H9 (cell line): ENCODE results near the gene RASGRF2. TPM values are rescaled to one million over a fixed set of nuclear protein-coding genes. Genes with fewer than 3 reads are reported as not detected.

Experiments
- DNase-seq: peaks from one replicate; pipeline ENCODE4 v3.0.0-alpha.2; 2017
- H2AFZ ChIP-seq: one replicate; pipeline ENCODE4 v1.6.1; 2013; ENCODE audit warnings: mild to moderate bottlenecking, low read length, control low read depth, moderate library complexity
- H2AK5ac ChIP-seq: 2 replicates; pipeline ENCODE4 v1.6.1; 2013; ENCODE audit warnings: low read length, control low read depth, mixed read lengths; ENCODE audit not compliant: insufficient read length
- H2BK120ac ChIP-seq: one replicate; pipeline ENCODE4 v1.6.1; 2013; ENCODE audit warnings: low read depth, mild to moderate bottlenecking, low read length, control low read depth, inconsistent platforms; ENCODE audit not compliant: poor library complexity, severe bottlenecking
- H2BK12ac ChIP-seq: 2 replicates; pipeline ENCODE4 v1.6.1; 2013; ENCODE audit warnings: low read length, control low read depth, mixed read lengths, low read depth; ENCODE audit not compliant: insufficient read length
- H2BK15ac ChIP-seq: 2 replicates; pipeline ENCODE4 v1.6.1; 2013; ENCODE audit warnings: low read depth, low read length, control low read depth
- H2BK20ac ChIP-seq: one replicate; pipeline ENCODE4 v1.6.1; 2013; ENCODE audit warnings: low read depth, mild to moderate bottlenecking, low read length, control low read depth, inconsistent platforms; ENCODE audit not compliant: poor library complexity, severe bottlenecking
- H2BK5ac ChIP-seq: 2 replicates; pipeline ENCODE4 v1.6.1; 2013; ENCODE audit warnings: low read length, control low read depth, mixed read lengths; ENCODE audit not compliant: insufficient read length
- H3K14ac ChIP-seq: 2 replicates; pipeline ENCODE4 v1.6.1; 2013; ENCODE audit warnings: low read length, control low read depth; ENCODE audit not compliant: insufficient read depth
- H3K18ac ChIP-seq: 2 replicates; pipeline ENCODE4 v1.6.1; 2013; ENCODE audit warnings: low read depth, mild to moderate bottlenecking, mixed read lengths, low read length, control low read depth; ENCODE audit not compliant: insufficient read length
- H3K23ac ChIP-seq: 2 replicates; pipeline ENCODE4 v1.6.1; 2013; ENCODE audit warnings: low read length, control low read depth, mixed read lengths, low read depth; ENCODE audit not compliant: insufficient read length
- H3K23me2 ChIP-seq: 2 replicates; pipeline ENCODE4 v1.6.1; 2013; ENCODE audit warnings: low read depth, mild to moderate bottlenecking, mixed read lengths, low read length, control low read depth; ENCODE audit not compliant: insufficient read length, poor library complexity, severe bottlenecking
- H3K27ac ChIP-seq: 2 replicates; pipeline ENCODE4 v1.5.1; 2013; ENCODE audit warnings: low read length, control low read depth, mixed read lengths, low read depth; ENCODE audit not compliant: insufficient read length
- H3K27me3 ChIP-seq: 2 replicates; pipeline ENCODE4 v1.6.1; 2013; ENCODE audit warnings: low read length, control low read depth, inconsistent platforms; ENCODE audit not compliant: insufficient read depth
- H3K4ac ChIP-seq: 2 replicates; pipeline ENCODE4 v1.6.1; 2013; ENCODE audit warnings: low read depth, mild to moderate bottlenecking, control low read depth, inconsistent platforms, low read length, moderate library complexity
- H3K4me1 ChIP-seq: 2 replicates; pipeline ENCODE4 v1.6.1; 2013; ENCODE audit warnings: low read length, control low read depth, inconsistent platforms; ENCODE audit not compliant: insufficient read depth
- H3K4me2 ChIP-seq: 2 replicates; pipeline ENCODE4 v1.6.1; 2013; ENCODE audit warnings: low read length, control low read depth, mixed read lengths; ENCODE audit not compliant: insufficient read length, insufficient read depth
- H3K56ac ChIP-seq: 2 replicates; pipeline ENCODE4 v1.6.1; 2013; ENCODE audit warnings: low read depth, mild to moderate bottlenecking, mixed read lengths, low read length, control low read depth; ENCODE audit not compliant: insufficient read length
- H3K79me1 ChIP-seq: 2 replicates; pipeline ENCODE4 v1.6.1; 2013; ENCODE audit warnings: low read depth, mild to moderate bottlenecking, moderate library complexity, low read length, control low read depth, inconsistent platforms; ENCODE audit not compliant: insufficient read depth, poor library complexity, severe bottlenecking
- H3K79me2 ChIP-seq: 2 replicates; pipeline ENCODE4 v1.6.1; 2013; ENCODE audit warnings: low read length, control low read depth, inconsistent platforms; ENCODE audit not compliant: insufficient read depth
- H3K9ac ChIP-seq: 2 replicates; pipeline ENCODE4 v1.6.1; 2013; ENCODE audit warnings: low read length, control low read depth, mixed read lengths; ENCODE audit not compliant: insufficient read length; ENCODE audit errors: extremely low read depth
- H3K9me3 ChIP-seq: one replicate; pipeline ENCODE4 v1.6.1; 2013; ENCODE audit warnings: low read depth, low read length, inconsistent platforms; ENCODE audit not compliant: control insufficient read depth
- H3T11ph ChIP-seq: one replicate; pipeline ENCODE4 v1.6.1; 2013; ENCODE audit warnings: mild to moderate bottlenecking, low read length, control low read depth, inconsistent platforms
- H4K20me1 ChIP-seq: one replicate; pipeline ENCODE4 v1.6.1; 2013; ENCODE audit not compliant: control insufficient read depth, insufficient read length, insufficient read depth
- H4K5ac ChIP-seq: 2 replicates; pipeline ENCODE4 v1.6.1; 2013; ENCODE audit warnings: low read depth, mild to moderate bottlenecking, mixed read lengths, low read length, control low read depth; ENCODE audit not compliant: insufficient read length
- H4K8ac ChIP-seq: replicated peaks from 2 replicates; pipeline ENCODE4 v1.6.1; 2013; ENCODE audit warnings: low read length, control low read depth, mixed read lengths, low read depth; ENCODE audit not compliant: insufficient read length
- H4K91ac ChIP-seq: 2 replicates; pipeline ENCODE4 v1.6.1; 2013; ENCODE audit warnings: low read depth, mild to moderate bottlenecking, moderate library complexity, mixed read lengths, low read length, control low read depth; ENCODE audit not compliant: insufficient read length
- H3K27ac Mint-ChIP-seq, 3 experiments: 2 replicates in 2 of 3; 3 replicates in 1 of 3; pipeline ENCODE4 v1.8.0; 2020 to 2021; ENCODE audit warnings: mixed read lengths in 3 of 3, mild to moderate bottlenecking in 1 of 3, moderate library complexity in 1 of 3
- H3K27me3 Mint-ChIP-seq: 2 replicates; pipeline ENCODE4 v1.8.0; 2021; ENCODE audit warnings: low read depth, mild to moderate bottlenecking, moderate library complexity, mixed read lengths
- H3K36me3 Mint-ChIP-seq, 3 experiments: 2 replicates in 2 of 3; 3 replicates in 1 of 3; pipeline ENCODE4 v1.8.0; 2020 to 2021; ENCODE audit warnings: low read depth in 3 of 3, mixed read lengths in 3 of 3; ENCODE audit not compliant: insufficient read depth in 1 of 3
- H3K4me1 Mint-ChIP-seq, 2 experiments: 2 replicates each; pipeline ENCODE4 v1.8.0; 2020; ENCODE audit warnings: mixed read lengths in 2 of 2
- H3K4me3 Mint-ChIP-seq, 2 experiments: 2 replicates in 1 of 2; 3 replicates in 1 of 2; pipeline ENCODE4 v1.8.0; 2020 to 2021; ENCODE audit warnings: mild to moderate bottlenecking in 2 of 2, mixed read lengths in 2 of 2, moderate library complexity in 1 of 2
- H3K9me3 Mint-ChIP-seq, 2 experiments: 2 replicates in 1 of 2; 3 replicates in 1 of 2; pipeline ENCODE4 v1.8.0; 2020; ENCODE audit warnings: mild to moderate bottlenecking in 2 of 2, mixed read lengths in 2 of 2, moderate library complexity in 1 of 2
- WGBS: extraction: QIAGEN DNeasy Blood & Tissue Kit; methylation state at CpG from one replicate; pipeline ENCODE4 v1.1.7; 2013; ENCODE audit warnings: missing lambda C conversion rate, low lambda C conversion rate, mixed read lengths; ENCODE audit not compliant: insufficient read length; ENCODE audit errors: extremely low coverage; 5-methylcytosine and 5-hydroxymethylcytosine counted together
- total RNA-seq: library from RNA; stranded (reverse); gene quantifications from 2 replicates; pipeline ENCODE4 v1.2.1, GENCODE V29; 2021
- TF ChIP-seq, protein P1 (sequence below): fragments of 200-600 bp; sonication (generic); conservative IDR thresholded peaks from 3 replicates; pipeline ENCODE4 v1.8.0; 2021; ENCODE audit warnings: antibody characterized with exemption, mild to moderate bottlenecking

Gene RASGRF2
- total RNA-seq, 1 experiment from 2014 or later = 13.5 TPM

DNA sequence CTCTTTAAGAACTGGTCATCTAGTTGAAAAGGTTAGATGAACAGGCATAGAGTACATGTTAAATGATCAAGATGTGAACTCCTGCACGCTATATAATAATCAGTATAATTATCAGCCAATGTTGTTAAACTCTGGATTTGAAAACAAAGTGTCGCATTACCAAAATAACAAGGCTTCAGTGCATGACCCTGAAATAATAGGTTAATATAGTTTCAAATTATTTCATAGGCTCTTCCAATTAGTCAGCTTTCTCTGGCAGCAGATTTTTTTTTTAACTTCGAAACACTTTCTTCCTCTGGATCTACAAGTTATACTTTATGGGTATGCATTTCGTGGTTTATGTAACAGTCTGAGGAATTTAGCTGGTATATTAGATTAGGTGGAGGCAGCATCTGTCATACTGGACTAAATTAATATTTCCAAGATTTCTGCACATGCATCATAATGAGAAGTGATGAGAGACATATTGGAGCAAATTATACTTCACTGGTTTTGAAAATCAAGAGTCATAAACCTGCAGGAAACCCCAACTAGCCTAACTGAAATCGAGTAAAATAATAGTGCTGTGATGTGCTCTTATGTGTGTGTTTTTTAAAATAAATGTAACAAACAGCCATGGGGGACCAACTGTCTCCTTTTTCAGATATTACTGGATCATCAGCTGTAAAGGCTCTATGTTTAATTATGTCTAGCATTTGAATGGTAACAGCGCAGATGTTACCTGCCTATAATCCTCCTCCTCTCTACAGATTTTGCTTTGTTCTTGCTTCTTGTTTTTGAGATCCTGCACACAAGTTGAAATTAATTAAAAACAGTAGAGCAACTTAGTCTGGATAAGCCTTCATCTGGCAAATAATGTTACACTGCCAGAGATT, 187.1 kb downstream of the RASGRF2 start:
- H3K4me1 Mint-ChIP-seq = no peaks in the 10 kb centered on the region
- H3K9ac ChIP-seq = no peak overlapping the region
- no peak overlapping the region for H3T11ph ChIP-seq
- no peak overlapping the region for H2BK12ac ChIP-seq
- no peak overlapping the region for H4K91ac ChIP-seq
- no peak overlapping the region for H3K27ac ChIP-seq
- WGBS = no CpG with 5 or more reads among the region's 6 CpGs
- no peaks in the 10 kb centered on the region for H3K4me1 ChIP-seq
- H3K23me2 ChIP-seq = no peaks in the 10 kb centered on the region
- H3K23ac ChIP-seq = no peak overlapping the region
- H2BK5ac ChIP-seq = no peak overlapping the region
- no peaks in the 10 kb centered on the region for H3K27me3 Mint-ChIP-seq
- H4K8ac ChIP-seq = no peak overlapping the region
- H3K56ac ChIP-seq = no peak overlapping the region
- H2BK120ac ChIP-seq = no peak overlapping the region
- TF ChIP-seq, protein P1, sequence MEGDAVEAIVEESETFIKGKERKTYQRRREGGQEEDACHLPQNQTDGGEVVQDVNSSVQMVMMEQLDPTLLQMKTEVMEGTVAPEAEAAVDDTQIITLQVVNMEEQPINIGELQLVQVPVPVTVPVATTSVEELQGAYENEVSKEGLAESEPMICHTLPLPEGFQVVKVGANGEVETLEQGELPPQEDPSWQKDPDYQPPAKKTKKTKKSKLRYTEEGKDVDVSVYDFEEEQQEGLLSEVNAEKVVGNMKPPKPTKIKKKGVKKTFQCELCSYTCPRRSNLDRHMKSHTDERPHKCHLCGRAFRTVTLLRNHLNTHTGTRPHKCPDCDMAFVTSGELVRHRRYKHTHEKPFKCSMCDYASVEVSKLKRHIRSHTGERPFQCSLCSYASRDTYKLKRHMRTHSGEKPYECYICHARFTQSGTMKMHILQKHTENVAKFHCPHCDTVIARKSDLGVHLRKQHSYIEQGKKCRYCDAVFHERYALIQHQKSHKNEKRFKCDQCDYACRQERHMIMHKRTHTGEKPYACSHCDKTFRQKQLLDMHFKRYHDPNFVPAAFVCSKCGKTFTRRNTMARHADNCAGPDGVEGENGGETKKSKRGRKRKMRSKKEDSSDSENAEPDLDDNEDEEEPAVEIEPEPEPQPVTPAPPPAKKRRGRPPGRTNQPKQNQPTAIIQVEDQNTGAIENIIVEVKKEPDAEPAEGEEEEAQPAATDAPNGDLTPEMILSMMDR = no peak
- no peaks in the 10 kb centered on the region for H3K79me1 ChIP-seq
- H2AK5ac ChIP-seq = no peak overlapping the region
- H3K27me3 ChIP-seq = no peaks in the 10 kb centered on the region
- H2BK15ac ChIP-seq = no peak overlapping the region
- no peak overlapping the region for H3K14ac ChIP-seq
- H3K4me2 ChIP-seq = no peak overlapping the region
- no peaks in the 10 kb centered on the region for H3K36me3 Mint-ChIP-seq
- H3K18ac ChIP-seq = no peak overlapping the region
- H3K27ac Mint-ChIP-seq = no peak overlapping the region
- H2BK20ac ChIP-seq = no peak overlapping the region
- H3K9me3 Mint-ChIP-seq = no peaks in the 10 kb centered on the region
- H3K4ac ChIP-seq = no peak overlapping the region
- no peak overlapping the region for H2AFZ ChIP-seq
- no peaks in the 10 kb centered on the region for H4K20me1 ChIP-seq
- no peaks in the 10 kb centered on the region for H3K79me2 ChIP-seq
- no peak for DNase-seq
- H3K9me3 ChIP-seq = no peaks in the 10 kb centered on the region
- H4K5ac ChIP-seq = no peak overlapping the region
- H3K4me3 Mint-ChIP-seq = no peak overlapping the region
